NCI-H2107 treated with DMSO at 0.1 percent for 48 hours (cell line): Measurements from ENCODE around the gene ZFAND2A.
"Not testable (repeated sequence)": the region's sequence is repeated elsewhere in the genome, so short reads cannot be mapped to it uniquely, and the experiment has no call there.

Experiments used
- DNase-seq: peaks from one replicate; lab custom pipeline; 2025; ENCODE audit not compliant: unreplicated experiment; lab: John Stamatoyannopoulos, UW

Gene ZFAND2A

DNA sequence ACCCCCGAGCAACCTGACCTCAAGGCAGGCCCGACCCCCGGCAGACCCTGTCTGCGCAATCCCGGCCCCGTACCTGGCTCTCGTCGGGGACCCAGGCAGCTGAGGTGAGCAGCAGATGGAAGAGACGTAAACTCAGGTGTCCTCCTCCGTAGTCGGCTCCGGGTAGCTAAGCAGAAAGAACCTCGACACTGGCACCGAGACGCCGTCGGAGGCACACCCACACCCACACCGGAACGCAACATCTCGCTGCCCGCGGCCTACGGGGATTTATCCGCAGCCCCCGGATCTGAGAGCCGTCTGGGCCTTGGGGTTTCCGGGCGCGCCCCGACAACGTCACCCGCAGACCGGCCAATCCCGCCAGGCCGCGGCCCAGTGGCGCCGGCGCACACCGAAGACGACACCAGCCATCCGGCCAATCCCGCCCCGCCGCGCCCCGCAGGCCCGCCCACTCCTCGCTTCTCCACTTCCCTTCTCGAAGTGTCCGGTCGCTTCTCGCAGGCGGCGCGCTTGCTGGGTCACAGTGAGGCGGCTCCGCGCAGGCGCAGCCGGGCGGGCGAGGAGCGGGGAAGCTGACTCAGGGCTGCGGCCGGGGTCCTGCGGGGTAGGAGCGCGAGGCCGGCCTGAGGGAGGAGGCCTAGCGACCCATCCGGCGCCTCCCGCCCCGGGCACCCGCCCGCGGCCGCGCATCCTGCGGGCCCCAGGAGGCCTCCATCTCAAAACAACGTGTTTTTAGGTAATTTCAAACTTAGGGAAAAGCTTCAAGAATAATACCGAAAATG is at the start of gene ZFAND2A:
ZFAND2A (minus strand) TSS at position 306 of the 779 bp plus-strand sequence. CDS start 1,984 bp downstream, outside the sequence.
- peak; percentile 93 for DNase-seq

DNA sequence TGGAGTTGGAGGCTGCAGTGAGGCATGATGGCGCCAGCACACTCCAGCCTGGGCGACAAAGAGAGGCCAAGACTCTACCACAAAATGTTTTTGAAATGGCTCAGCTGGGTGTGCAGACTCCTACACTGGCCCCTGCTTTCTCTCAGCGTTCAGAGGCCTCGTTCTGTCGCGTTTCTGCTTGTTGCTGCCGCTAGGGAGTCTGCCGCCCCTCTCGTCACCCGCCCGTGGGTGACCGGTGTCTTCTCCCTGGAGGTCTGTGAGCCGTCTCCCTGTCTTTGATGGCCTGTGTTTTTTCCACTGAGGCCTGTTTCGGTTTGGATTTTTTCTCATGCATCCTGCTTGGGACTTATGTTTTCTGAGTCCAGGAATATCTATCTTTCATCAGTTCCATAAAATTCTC is 49.1 kb upstream of the ZFAND2A start:
- DNase-seq: no peak

DNA sequence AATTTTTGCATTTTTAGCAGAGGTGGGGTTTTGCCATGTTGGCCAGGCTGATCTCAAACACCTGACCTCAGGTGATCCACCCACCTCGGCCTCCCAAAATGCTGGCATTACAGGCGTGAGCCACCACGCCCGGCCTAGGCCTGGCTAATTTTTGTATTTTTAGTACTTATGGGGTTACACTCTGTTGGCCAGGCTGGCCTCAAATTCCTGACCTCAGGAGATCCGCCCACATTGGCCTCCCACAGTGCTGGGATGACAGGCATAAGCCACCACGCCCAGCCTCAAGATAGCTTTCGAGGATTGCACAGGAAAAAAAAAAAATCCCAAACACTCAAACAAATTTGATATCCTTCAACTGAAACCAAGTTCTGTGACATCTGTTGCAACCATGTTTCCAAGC is 45.7 kb upstream of the ZFAND2A start:
- DNase-seq: not testable (repeated sequence)

DNA sequence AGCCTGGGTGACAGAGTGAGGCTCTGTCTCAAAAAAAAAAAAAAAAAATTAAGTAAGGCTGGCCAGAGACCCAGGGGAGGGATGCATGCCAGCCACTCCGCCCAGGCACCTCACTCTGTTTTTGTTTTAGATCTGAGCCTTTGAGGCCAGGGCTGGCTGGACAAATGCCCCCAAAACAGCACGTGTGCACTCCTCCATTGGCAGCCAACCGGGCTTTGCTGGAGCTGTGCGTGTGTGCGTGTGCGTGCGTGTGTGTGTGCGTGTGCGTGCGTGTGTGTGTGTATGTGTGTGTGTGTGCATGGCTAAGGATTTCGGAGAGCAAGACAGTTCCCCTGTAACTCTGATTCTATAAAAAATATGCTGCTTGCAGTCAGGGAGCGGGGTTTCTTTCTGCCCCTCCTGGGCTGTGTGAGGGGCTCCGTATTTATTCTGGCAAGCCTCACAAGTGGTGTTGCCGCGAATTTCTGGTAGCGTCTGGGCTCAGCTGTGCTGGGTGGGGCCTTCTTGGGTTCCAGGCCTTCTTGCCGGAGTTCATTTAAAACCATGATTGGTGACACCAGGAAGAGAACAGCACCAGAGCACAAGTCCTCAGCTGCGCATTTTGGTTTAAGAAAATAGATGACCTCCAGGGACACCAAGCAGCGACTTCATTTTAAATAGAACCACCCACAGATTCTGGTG is 44.6 kb upstream of the ZFAND2A start:
- no peak for DNase-seq

GRCh38 chr7:1202914-1203313 is 42.9 kb upstream of the ZFAND2A start:
- not testable (repeated sequence) for DNase-seq

DNA sequence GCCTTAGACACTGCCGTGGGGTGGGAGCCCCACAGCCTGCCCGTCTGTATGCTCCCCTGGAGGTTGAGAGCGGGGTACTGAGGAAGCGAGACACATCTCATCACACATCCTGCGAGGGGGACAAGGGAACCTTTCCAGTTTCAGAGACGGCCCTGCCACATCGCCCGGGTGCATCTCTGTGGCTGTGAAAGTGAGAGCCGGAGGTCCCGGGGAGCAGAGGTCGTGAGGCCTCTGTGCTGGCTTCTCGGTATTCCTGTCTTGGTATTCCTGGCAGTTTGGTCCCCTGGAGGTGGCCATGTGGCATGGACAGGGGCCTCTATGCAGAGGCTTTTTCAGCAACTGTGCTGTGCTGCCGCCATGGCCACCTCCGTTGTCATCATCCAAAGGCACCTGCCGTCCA is 41.9 kb upstream of the ZFAND2A start:
- DNase-seq: no peak

- DNase-seq: no peak
Measured at GRCh38 chr7:1200045-1200444, 40.0 kb upstream of the ZFAND2A start.

GRCh38 chr7:1197997-1198625 is 38.1 kb upstream of the ZFAND2A start:
- DNase-seq: peak; percentile 18

DNA sequence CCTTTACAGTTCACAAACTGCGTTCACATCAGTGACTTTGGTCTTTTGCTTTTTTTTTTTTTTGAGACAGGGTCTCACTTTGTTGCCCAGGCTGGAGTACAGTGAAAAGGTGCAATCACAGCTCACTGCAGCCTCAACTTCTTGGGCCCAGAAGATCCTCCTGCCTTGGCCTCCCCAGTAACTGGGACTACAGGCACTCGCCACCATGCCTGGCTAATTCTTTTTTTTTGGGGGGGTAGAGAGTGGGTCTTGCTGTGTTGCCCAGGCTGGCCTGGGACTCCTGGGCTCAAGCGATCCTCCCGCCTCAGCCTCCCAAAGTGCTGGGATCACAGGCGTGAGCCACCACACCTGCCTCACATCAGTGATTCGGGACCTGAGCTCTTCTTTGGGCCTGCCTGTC is 37.0 kb upstream of the ZFAND2A start:
- DNase-seq: no peak

GRCh38 chr7:1196441-1196840 is 36.4 kb upstream of the ZFAND2A start:
- not testable (repeated sequence) for DNase-seq

DNA sequence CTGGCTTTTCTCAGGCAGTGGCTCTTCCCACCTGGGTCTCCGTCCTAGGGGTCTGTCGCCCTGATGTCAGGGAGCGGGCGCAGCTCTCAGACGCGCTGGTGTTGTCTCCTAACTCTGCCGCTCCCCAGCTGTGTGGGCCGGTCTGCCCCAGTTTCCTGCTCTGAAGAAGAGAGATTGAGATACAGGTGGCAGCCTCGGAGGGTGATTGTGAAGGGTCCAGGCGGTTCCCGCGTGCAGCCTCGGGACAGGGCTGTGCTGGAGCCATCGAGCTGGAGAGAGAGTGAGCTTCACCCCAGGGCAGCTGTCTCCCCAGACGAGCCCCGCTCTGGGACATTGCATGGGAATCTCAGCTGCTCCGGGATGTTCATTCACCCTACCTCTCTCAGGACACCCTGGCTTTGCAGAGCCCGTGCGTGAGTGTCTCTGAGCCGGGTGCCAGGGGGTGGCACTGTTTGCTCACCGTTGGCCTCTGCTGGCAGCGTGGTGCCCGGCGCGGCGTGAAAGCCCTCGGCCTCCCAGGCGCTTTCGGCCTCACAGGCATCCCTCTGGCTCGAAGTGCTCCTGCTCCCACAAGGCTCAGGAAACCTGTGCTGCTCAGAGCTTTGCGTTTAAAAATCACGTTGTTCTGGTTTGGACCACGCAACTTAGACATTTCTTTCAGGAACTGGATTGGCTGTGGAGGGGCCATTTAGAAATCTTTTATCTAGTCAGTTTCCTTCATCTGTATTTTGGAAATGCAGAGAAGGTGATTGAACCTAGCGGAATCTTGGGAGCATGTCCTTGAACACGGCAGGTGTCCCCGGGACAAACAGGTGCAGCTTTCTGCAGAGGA is 33.8 kb upstream of the ZFAND2A start:
- peak; percentile 23 for DNase-seq

GRCh38 chr7:1192171-1192676 is 32.2 kb upstream of the ZFAND2A start:
- no peak for DNase-seq

GRCh38 chr7:1189986-1190772 is 30.2 kb upstream of the ZFAND2A start:
- no peak for DNase-seq

- DNase-seq: no peak
Measured at GRCh38 chr7:1188720-1189294, 28.8 kb upstream of the ZFAND2A start.

DNA sequence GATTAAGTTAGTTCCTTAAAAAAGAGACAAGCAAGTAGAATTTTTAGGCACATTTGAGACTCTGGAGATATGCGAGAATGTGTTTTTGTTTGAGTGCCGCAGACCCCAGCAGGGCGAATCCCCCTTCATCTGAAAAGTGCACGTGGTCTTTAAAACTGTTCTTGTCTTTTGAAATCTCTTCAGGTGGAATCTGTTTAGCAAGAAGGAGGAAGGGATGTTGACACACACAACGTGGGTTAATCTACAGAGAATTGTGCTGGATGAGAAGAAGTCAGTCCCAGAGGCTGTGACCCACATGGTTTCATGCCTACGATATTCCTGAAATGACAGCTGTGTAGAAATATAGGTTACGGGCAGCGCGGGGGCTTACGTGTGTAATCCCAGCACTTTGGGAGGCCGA is 27.1 kb upstream of the ZFAND2A start:
- no peak for DNase-seq

GRCh38 chr7:1181640-1182039 is 21.6 kb upstream of the ZFAND2A start:
- no peak for DNase-seq

DNA sequence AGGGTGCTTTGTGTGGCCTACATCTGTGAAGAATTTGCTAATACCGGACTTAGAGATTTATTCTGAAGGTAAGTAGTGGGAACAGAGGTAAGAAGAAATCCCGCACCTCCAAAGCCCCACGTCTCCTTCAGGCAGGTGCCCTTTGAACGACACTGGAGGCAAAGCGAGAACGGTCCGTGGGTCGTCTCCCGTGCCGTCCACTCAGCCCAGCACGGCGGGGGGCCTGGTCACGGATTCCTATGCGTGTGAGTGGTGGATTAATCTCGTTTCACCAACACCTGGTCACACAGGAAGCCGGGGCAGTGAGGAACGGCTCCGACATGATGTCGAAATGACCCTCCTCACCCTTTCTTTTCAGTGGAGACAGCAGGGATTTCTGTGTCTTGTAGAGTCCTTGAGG is 21.0 kb upstream of the ZFAND2A start:
- DNase-seq: no peak

- peak; percentile 54 for DNase-seq
Measured at GRCh38 chr7:1176891-1177373, 16.9 kb upstream of the ZFAND2A start.

- peak; percentile 18 for DNase-seq
Measured at GRCh38 chr7:1175967-1176851, 16.2 kb upstream of the ZFAND2A start.
